GM12878 (cell line): ENCODE results near the gene ABHD3. TPM values are rescaled to one million over a fixed set of nuclear protein-coding genes. Genes with fewer than 3 reads are reported as not detected.

Experiments
- ATAC-seq: fragments of 200-7000 bp; cut with Tn5 transposase; 3 replicates; pipeline ENCODE4 v1.9.1; 2020; ENCODE audit warnings: mild to moderate bottlenecking, moderate library complexity
- BruUV-seq: library from RNA; stranded (reverse); fragments of 400-500 nt; replicated peaks from 2 replicates; lab custom pipeline; 2021; lab: Mats Ljungman, UMichigan
- CTCF ChIA-PET: fragments of 300-600 bp; sonication (Branson Sonifier 250); formaldehyde crosslinking; extraction: SDS; loops from one replicate; lab custom pipeline; 2021; ENCODE audit warnings: inconsistent platforms; lab: Yijun Ruan, JAX
- POLR2A ChIA-PET: fragments of 350-600 bp; formaldehyde crosslinking; extraction: SDS; loops from one replicate; lab custom pipeline; 2021; ENCODE audit warnings: inconsistent platforms; lab: Charles Lee
- RAD21 ChIA-PET: fragments of 300-600 bp; sonication (Branson Sonifier 250); formaldehyde crosslinking; loops from one replicate; lab custom pipeline; 2023; ENCODE audit warnings: antibody characterized with exemption; ENCODE audit not compliant: unreplicated experiment; lab: Charles Lee
- SMC1A ChIA-PET: fragments of 300-600 bp; sonication (Branson Sonifier 250); formaldehyde crosslinking; loops from one replicate; lab custom pipeline; 2023; ENCODE audit not compliant: unreplicated experiment, uncharacterized antibody; lab: Charles Lee
- DNase-seq: peaks from one replicate; pipeline ENCODE4 v3.0.0-alpha.2; 2011; ENCODE audit warnings: low read depth, low spot score
- FAIRE-seq: peaks from 3 replicates; lab custom pipeline; 2011; peaks lifted over from hg19 to GRCh38; lab: Jason Lieb, UNC
- H2AFZ ChIP-seq: 2 replicates; pipeline ENCODE4 v1.6.0; 2011; ENCODE audit warnings: low read depth, low read length, control low read depth; ENCODE audit not compliant: control insufficient read depth
- H3K27ac ChIP-seq: 2 replicates; pipeline ENCODE4 v1.5.1; 2011; ENCODE audit warnings: control low read depth; ENCODE audit not compliant: control insufficient read depth, insufficient read depth
- H3K27me3 ChIP-seq, 2 experiments: replicated peaks in 1 of 2; 2 replicates each; pipeline versions ENCODE4 v1.6.0 to v1.6.1; 2011; ENCODE audit warnings: low read length in 1 of 2; ENCODE audit not compliant: control insufficient read depth in 2 of 2, insufficient read depth in 2 of 2
- H3K36me3 ChIP-seq, 2 experiments: 2 replicates each; pipeline ENCODE4 v1.5.1; 2011; ENCODE audit warnings: low read length in 1 of 2; ENCODE audit not compliant: control insufficient read depth in 2 of 2, insufficient read depth in 2 of 2
- H3K4me1 ChIP-seq: 2 replicates; pipeline ENCODE4 v1.6.1; 2011; ENCODE audit warnings: mild to moderate bottlenecking, low read length, moderate library complexity, mixed read lengths; ENCODE audit not compliant: control insufficient read depth, insufficient read depth
- H3K4me2 ChIP-seq: 2 replicates; pipeline ENCODE4 v1.6.0; 2011; ENCODE audit warnings: control low read depth; ENCODE audit not compliant: control insufficient read depth, insufficient read depth
- H3K4me3 ChIP-seq: fragments of 200-600 bp; sonication (generic); 2 replicates; pipeline ENCODE4 v1.5.1; 2016
- H3K79me2 ChIP-seq: 2 replicates; pipeline ENCODE4 v1.6.0; 2011; ENCODE audit warnings: low read length; ENCODE audit not compliant: control insufficient read depth, insufficient read depth
- H3K9ac ChIP-seq: 2 replicates; pipeline ENCODE4 v1.8.0; 2011; ENCODE audit warnings: low read length, control low read depth, mixed read lengths; ENCODE audit not compliant: control insufficient read depth, insufficient read depth
- H3K9me3 ChIP-seq: replicated peaks from 3 replicates; pipeline ENCODE4 v1.5.1; 2011; ENCODE audit warnings: mild to moderate bottlenecking, low read length; ENCODE audit not compliant: control insufficient read depth, insufficient read depth
- H4K20me1 ChIP-seq: 2 replicates; pipeline ENCODE4 v1.6.0; 2011; ENCODE audit not compliant: control insufficient read depth, insufficient read depth
- ASH2L ChIP-seq: fragments of 300-600, 200-600 bp; sonication (generic); IDR thresholded peaks from 2 replicates; pipeline ENCODE4 v1.6.1; 2017; ENCODE audit warnings: low read depth, mild to moderate bottlenecking, borderline replicate concordance
- ATF7 ChIP-seq: fragments of 450-650 bp; IDR thresholded peaks from 2 replicates; pipeline ENCODE4 v1.6.1; 2016; ENCODE audit warnings: low read depth, mild to moderate bottlenecking
- HDGF ChIP-seq: fragments of 450-650 bp; IDR thresholded peaks from 2 replicates; pipeline ENCODE4 v1.6.1; 2016; ENCODE audit warnings: antibody characterized with exemption
- MTA2 ChIP-seq: fragments of 450-650 bp; IDR thresholded peaks from 2 replicates; pipeline ENCODE4 v1.6.1; 2016; ENCODE audit warnings: low read depth, mild to moderate bottlenecking, moderate library complexity
- MYB ChIP-seq: fragments of 150-350 bp; IDR thresholded peaks from 2 replicates; pipeline ENCODE4 v1.6.1; 2014; ENCODE audit warnings: mild to moderate bottlenecking, low read depth, low read length, borderline replicate concordance
- POLR2AphosphoS2 ChIP-seq: IDR thresholded peaks from 2 replicates; pipeline ENCODE4 v1.6.1; 2011; ENCODE audit warnings: low read depth, mild to moderate bottlenecking, low read length, improper control_type of control experiment, moderate library complexity
- RELA ChIP-seq: fragments of 450-650 bp; IDR thresholded peaks from 2 replicates; pipeline ENCODE4 v1.8.0; 2014; ENCODE audit warnings: borderline replicate concordance; ENCODE audit not compliant: partially characterized antibody
- TCF3 ChIP-seq: IDR thresholded peaks from 2 replicates; pipeline ENCODE4 v1.6.1; 2012; ENCODE audit warnings: low read depth, mild to moderate bottlenecking, low read length, borderline replicate concordance; ENCODE audit not compliant: insufficient read depth
- WGBS: methylation state at CpG from one replicate; pipeline ENCODE4 v1.1.6; 2016; ENCODE audit warnings: low lambda C conversion rate; ENCODE audit not compliant: insufficient replicate concordance, insufficient coverage; ENCODE audit errors: missing lambda C conversion rate; 5-methylcytosine and 5-hydroxymethylcytosine counted together
- in situ Hi-C: fragments of 300-500 bp; cut with MboI; formaldehyde crosslinking; loops from 9 replicates; pipeline ENCODE4 v1.14.3; 2018; ENCODE audit warnings: mixed read lengths
- intact Hi-C: fragments of 100-400 bp; cut with micrococcal nuclease; formaldehyde crosslinking; loops from one replicate; pipeline ENCODE4 v1.14.2; 2022; ENCODE audit not compliant: unreplicated experiment
- polyA plus RNA-seq, 11 experiments: library from polyadenylated mRNA; depleted of rRNA in 4 of 11; unstranded in 6 of 11; stranded (reverse) in 5 of 11; fragments of >200 nt; fragmentation: Nextera tagmentation in 4 of 11; fragmentation: Illumina TruSeq in 1 of 11; extraction: Ambion mirVana in 4 of 11; extraction: Trizol in 1 of 11; gene quantifications; 1 replicate in 1 of 11; 2 replicates in 10 of 11; pipeline versions ENCODE4 v1.2.1 to v1.2.3, GENCODE V29; 2011 to 2016; ENCODE audit warnings: inconsistent platforms in 2 of 11, missing spikeins in 2 of 11, low read depth in 1 of 11
- total RNA-seq, 4 experiments: library from RNA; depleted of rRNA in 3 of 4; stranded (reverse); fragments of >200 nt in 3 of 4; fragmentation: Illumina TruSeq in 1 of 4; extraction: Trizol in 1 of 4; gene quantifications; 2 replicates each; pipeline versions ENCODE4 v1.2.1 to v1.2.3, GENCODE V29; 2013 to 2021
- TF ChIP-seq, protein P1 (sequence below): fragments of 450-650 bp; IDR thresholded peaks from 2 replicates; pipeline ENCODE4 v1.6.1; 2017; ENCODE audit warnings: mild to moderate bottlenecking, moderate library complexity
- TF ChIP-seq, protein P2 (sequence below): fragments of 450-650 bp; IDR thresholded peaks from 2 replicates; pipeline ENCODE4 v1.6.1; 2016; ENCODE audit warnings: mild to moderate bottlenecking

ABHD3 gene
- total and polyA plus RNA-seq, 10 of the 15 experiments (the other 5 are each of a cell fraction or from before 2014, with no cell fraction given): 4.9 to 49.8 (median 18.3) TPM

DNA sequence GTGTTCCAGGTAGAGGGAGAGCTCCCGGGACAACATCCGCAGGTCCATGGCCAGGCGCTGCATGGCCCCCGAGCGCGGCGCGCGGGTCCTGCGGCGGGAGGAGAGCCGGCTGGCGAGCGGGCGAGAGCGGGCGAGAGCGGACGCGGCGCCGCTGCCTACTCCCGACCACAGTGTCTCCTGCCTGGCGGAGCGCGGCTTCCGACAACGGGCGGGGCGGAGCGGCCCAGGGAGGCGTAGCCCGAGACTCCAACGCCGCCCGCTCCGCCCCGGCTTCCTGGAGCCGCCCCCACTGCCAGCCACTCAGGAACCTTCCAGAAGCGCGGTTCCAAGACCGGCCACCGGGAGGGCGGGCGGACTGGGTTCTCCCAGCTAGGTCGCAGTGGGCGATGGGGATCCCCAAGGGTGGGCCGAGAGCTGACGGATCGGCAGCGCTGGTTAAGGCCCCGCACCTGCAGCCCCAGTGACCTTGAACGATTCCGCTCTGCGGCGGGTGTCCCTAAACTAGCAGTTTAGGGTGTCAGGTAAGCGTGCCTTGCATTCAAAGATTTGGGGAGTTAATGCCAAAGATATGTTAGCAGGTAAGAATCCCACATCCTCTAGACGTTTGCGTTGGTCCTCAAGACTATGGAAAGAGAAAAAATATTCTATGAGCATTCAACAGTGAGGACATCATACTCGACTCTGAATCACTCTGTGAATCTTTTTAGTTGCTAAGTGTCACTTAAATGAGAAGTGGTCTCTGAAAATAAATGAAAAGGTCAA lies at the start of gene ABHD3 (continued):
- TF ChIP-seq TCF3 (peak; percentile 71; the same call in 1 of the 2 replicates), HDGF (peak; percentile 80; the same call in 1 of the 2 replicates), RELA (peak; percentile 13)

DNA sequence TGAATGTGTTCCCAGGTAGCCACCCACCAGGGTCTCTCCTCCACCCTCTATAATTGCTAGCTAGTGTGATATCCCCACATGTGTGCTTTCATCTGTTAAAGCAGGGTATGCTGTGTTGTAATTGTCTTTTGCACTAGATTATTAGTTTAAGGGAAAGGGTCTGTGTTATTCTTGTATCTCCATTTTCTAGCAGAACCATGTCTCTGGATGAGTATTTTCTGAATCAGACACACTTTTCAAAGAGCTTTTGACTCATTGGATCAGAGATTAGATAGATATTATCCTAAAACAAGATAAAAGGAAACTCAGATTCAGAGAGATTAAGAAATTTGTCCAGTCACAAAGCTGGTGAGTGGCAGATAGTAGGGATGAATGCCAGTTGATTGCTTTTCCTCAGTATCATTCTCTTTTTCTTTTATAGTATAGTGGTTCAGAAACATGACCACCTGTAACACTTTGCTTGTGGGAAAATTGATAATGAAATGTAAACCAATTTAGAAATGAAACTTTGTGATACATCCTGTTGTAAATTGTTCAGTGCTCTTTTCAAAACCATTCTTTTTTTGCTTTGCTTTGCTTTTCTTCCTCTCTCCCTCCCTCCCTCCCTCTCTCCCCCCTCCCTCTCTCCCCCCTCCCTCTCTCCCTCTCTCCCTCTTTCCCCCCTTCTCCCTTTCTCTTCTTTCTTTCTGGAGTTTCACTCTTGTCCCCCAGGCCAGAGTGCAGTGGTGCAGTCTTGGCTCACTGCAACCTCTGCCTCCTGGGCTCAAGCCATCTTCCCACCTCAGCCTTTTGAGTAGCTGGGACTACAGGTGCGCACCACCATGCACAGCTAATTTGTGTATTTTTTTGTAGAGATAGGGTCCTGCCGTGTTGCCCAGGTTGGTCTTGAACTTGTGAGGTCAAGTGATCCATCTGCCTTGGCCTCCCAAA lies 43.5 kb upstream of the ABHD3 start:
- no peaks in the 10 kb centered on the region for H3K9me3 ChIP-seq
- SMC1A ChIA-PET: interaction anchor here (0.6 to 5.4 kb wide), 3 partner anchors 11 to 154 kb away, joined by 3 to 33 read pairs (median 4); no protein-coding TSS in a partner anchor
- intact Hi-C loops (loop anchor here (10.0 kb wide), 1 partner anchor 643 kb away; no protein-coding TSS in a partner anchor), in situ Hi-C loops (no loop called here)
- peak; percentile 32 for ATAC-seq
- no peak for FAIRE-seq
- RAD21 ChIA-PET: interaction anchor here (1.1 to 1.8 kb wide), 8 partner anchors 8 to 151 kb away, joined by 3 to 8 read pairs (median 4); partner anchors contain the start of genes ABHD3, MIB1 and SNRPD1
- H3K27me3 ChIP-seq: no peaks in the 10 kb centered on the region
- WGBS: 50% methylated on average over 2 of the region's 2 CpGs
- H3K27ac ChIP-seq: peak overlapping the region; percentile 15; the same call in 1 of the 2 replicates
- H2AFZ ChIP-seq: no peak overlapping the region
- no peak for DNase-seq
- H3K4me3 ChIP-seq: peak overlapping the region; percentile 20; the same call in 1 of the 2 replicates
- H3K79me2 ChIP-seq: peaks cover 57% of the 10 kb centered on the region
- BruUV-seq: no TSS peak
- 0 out of 2 replicates have a peak, but pooled peaks cover 7% of the 10 kb centered on the region for H3K4me1 ChIP-seq
- no peaks in the 10 kb centered on the region for H4K20me1 ChIP-seq
- no peaks in the 10 kb centered on the region for H3K36me3 ChIP-seq
- POLR2A ChIA-PET: interaction anchor here (0.7 to 1.6 kb wide), 4 partner anchors 8 to 41 kb away, joined by 3 to 5 read pairs (median 4); no protein-coding TSS in a partner anchor
- CTCF ChIA-PET: interaction anchor here (1.2 to 2.0 kb wide), 3 partner anchors 12 to 147 kb away, joined by 6 to 8 read pairs (median 7); partner anchors contain the start of genes ESCO1 and SNRPD1
- H3K4me2 ChIP-seq: peak overlapping the region; percentile 76
- H3K9ac ChIP-seq: no peak overlapping the region
- TF ChIP-seq ATF7: no peak
- TF ChIP-seq, protein P1, sequence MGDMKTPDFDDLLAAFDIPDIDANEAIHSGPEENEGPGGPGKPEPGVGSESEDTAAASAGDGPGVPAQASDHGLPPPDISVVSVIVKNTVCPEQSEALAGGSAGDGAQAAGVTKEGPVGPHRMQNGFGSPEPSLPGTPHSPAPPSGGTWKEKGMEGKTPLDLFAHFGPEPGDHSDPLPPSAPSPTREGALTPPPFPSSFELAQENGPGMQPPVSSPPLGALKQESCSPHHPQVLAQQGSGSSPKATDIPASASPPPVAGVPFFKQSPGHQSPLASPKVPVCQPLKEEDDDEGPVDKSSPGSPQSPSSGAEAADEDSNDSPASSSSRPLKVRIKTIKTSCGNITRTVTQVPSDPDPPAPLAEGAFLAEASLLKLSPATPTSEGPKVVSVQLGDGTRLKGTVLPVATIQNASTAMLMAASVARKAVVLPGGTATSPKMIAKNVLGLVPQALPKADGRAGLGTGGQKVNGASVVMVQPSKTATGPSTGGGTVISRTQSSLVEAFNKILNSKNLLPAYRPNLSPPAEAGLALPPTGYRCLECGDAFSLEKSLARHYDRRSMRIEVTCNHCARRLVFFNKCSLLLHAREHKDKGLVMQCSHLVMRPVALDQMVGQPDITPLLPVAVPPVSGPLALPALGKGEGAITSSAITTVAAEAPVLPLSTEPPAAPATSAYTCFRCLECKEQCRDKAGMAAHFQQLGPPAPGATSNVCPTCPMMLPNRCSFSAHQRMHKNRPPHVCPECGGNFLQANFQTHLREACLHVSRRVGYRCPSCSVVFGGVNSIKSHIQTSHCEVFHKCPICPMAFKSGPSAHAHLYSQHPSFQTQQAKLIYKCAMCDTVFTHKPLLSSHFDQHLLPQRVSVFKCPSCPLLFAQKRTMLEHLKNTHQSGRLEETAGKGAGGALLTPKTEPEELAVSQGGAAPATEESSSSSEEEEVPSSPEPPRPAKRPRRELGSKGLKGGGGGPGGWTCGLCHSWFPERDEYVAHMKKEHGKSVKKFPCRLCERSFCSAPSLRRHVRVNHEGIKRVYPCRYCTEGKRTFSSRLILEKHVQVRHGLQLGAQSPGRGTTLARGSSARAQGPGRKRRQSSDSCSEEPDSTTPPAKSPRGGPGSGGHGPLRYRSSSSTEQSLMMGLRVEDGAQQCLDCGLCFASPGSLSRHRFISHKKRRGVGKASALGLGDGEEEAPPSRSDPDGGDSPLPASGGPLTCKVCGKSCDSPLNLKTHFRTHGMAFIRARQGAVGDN: no peak
- TF ChIP-seq TCF3: no peak
- no peak for TF ChIP-seq POLR2AphosphoS2
- TF ChIP-seq MTA2: no peak
- TF ChIP-seq, protein P2, sequence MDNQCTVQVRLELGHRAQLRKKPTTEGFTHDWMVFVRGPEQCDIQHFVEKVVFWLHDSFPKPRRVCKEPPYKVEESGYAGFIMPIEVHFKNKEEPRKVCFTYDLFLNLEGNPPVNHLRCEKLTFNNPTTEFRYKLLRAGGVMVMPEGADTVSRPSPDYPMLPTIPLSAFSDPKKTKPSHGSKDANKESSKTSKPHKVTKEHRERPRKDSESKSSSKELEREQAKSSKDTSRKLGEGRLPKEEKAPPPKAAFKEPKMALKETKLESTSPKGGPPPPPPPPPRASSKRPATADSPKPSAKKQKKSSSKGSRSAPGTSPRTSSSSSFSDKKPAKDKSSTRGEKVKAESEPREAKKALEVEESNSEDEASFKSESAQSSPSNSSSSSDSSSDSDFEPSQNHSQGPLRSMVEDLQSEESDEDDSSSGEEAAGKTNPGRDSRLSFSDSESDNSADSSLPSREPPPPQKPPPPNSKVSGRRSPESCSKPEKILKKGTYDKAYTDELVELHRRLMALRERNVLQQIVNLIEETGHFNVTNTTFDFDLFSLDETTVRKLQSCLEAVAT: no peak
- TF ChIP-seq MYB: no peak
- TF ChIP-seq ASH2L: no peak
